Measurements from ENCODE around the gene GATAD1. TPM values are rescaled to one million over a fixed set of nuclear protein-coding genes. Genes with fewer than 3 reads are reported as not detected.
"Not testable (repeated sequence)": the region's sequence is repeated elsewhere in the genome, so short reads cannot be mapped to it uniquely, and the experiment has no call there.

Gene GATAD1
- polyA plus RNA-seq, 4 donors = 32.4 to 63.4 (median 40.3) TPM

DNA sequence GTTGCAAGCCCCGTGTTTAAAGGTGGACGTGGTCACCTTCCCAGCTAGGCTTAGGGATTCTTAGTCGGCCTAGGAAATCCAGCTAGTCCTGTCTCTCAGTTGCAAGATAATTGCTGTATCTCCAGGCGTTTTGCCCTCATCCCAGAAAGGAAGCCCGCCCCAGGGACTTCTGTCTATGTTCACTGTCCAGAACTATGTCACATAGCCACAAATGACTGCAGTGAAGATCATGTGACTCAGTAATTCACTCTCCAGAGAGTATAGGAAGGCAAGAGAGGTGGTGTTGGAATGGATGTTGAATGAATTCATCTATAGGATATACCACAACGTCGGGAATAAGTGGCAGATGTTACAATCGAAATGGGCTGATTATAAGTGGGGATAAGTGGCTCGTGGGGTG lies 30.8 kb downstream of the GATAD1 start:
- DNase-seq (ENCODE audit: low read depth in 4 of 4, low spot score in 3 of 4) = no peak

DNA sequence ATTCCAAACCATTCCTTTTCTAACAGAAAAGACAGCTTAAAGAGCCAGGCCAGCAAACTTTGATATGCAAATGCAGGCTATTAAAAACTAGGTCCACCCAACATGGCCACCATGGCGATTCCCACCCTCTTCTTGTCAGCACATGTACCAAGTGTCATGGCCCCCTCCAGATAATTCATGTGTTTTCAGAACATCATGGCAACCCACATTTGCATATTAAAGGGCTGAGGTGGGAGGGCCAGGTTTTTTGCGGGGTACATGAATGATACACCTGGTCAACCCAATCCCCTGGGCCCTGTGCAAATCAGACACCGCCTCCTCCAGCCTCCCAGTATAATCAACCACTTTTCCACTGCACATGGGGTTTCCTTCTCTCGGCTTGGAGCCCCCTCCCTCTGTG lies 31.4 kb downstream of the GATAD1 start:
- DNase-seq (ENCODE audit: low read depth in 4 of 4, low spot score in 3 of 4) = no peak

DNA sequence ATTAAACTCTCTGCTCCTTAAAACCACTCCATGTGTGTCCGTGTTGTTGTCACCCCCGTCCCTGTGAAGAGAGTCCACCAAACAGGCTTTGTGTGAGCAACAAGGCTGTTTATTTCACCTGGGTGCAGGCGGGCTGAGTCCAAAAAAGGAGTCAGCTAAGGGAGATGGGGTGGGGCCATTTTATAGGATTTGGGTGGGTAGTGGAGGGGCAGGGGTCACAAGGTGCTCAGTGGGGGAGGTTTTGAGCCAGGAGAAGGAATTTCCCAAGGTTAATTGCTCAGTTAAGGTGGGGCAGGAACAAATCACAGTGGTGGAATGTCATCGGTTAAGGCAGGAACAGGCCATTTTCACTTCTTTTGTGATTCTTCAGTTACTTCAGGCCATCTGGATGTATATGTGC lies 31.9 kb downstream of the GATAD1 start:
- DNase-seq (ENCODE audit: low read depth in 4 of 4, low spot score in 3 of 4) = not testable (repeated sequence)

DNA sequence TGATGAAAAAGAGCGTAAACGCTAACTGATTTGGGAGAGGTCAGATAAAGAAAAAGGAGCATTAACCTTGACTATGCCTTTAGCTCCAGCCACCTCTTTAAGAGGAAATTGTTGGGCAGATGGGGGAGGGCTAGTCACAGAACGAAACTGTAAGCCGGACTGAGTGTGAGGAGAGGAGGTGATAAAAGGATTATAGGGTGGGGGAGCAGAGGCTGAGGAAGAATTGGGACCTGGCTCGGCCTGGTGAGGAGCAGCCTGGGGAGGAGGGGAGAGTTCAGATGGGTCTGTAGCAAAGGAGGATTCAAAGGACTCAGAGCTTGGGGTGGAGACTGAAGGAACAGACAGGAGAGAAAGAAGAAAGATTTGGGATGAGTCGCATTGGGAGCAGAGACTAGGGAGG lies 36.3 kb downstream of the GATAD1 start:
- DNase-seq (ENCODE audit: low read depth in 4 of 4, low spot score in 3 of 4) = not testable (repeated sequence)

DNA sequence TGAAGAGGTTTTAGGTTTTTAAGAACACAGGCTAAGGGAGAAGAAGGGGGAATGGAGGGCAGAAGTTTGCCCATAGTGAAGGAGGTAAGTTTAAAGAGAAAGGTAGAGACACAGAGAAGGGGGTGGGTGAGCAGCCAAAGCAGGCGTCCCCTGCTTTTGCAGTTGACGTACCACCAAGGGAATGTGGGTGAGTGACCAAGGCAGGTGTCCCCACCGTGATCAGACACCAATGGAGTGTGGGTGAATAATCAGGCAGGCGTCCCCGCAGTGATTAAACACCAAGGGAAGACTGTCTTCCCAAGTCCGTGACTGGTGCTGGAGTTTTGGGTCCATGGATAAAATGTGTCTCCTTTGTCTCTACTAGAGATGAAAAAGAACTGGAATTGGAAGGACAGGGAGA lies 36.9 kb downstream of the GATAD1 start:
- DNase-seq (ENCODE audit: low read depth in 4 of 4, low spot score in 3 of 4) = not testable (repeated sequence)

DNA sequence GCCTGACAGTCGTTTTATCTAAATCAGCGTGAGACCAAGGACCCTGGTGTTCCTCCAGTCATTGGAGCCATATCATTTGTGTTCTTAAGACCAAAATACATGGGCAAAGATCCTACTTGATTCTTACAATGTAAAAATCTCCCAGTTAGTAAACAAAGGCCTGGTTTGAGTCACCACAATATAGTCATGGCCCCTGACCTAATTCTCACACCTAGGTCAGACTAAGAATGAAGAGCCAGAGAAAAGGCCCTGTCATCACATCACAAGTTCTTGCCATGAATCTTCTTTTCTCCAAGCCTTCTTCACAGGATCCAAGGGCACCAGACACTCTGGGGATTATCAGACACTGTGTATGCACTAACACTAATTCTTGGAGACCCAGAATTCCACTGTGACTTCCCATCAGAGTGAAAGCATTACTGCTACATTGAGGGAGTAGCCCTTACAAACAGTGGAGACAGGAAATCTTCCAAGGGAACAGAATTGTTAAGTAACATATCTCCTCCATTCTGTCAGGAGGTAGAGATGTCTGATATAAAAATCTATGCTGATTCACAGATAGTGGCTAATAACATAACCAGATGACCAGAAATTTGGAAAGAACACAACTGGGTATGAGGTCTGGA lies 38.1 kb downstream of the GATAD1 start:
- no peak for DNase-seq (ENCODE audit: low read depth in 4 of 4, low spot score in 3 of 4)

DNA sequence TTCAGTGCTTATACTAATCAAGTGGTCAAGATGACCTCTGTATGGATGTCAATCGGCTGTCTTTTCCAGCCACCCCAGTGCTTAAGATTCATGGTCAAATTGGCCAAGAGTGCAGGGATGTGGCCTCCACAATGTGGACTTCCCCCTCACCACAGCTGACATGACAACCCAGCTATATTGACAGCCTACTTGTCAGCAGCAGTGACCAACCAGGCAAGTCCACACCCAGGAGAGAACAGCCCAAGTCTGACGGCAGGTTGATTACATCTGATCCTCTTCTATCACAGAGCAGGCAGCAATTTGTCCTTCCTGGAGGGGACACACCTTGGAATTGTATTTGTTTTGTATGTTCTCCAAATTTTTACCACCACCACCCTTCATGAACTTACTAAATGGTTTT lies 38.7 kb downstream of the GATAD1 start:
- no peak for DNase-seq (ENCODE audit: low read depth in 4 of 4, low spot score in 3 of 4)

DNA sequence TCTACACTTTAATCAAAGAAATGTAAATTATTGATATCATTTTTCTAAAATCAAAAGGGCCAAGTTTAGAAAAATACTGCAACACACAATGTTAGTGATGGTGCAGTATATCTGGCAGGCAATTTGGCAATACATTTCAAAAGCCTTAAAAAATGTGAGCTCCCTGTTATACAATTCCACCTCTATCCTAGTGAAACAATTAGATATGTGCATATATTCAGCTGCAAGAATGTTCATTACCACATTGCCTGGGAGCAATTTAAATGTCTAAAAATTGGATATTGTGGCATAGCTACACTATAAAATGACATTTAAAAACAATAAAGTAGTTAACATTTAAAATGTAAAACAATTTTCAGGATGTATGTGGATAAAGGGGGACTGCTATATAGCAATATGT lies 40.5 kb downstream of the GATAD1 start:
- DNase-seq (ENCODE audit: low read depth in 4 of 4, low spot score in 3 of 4) = no peak

DNA sequence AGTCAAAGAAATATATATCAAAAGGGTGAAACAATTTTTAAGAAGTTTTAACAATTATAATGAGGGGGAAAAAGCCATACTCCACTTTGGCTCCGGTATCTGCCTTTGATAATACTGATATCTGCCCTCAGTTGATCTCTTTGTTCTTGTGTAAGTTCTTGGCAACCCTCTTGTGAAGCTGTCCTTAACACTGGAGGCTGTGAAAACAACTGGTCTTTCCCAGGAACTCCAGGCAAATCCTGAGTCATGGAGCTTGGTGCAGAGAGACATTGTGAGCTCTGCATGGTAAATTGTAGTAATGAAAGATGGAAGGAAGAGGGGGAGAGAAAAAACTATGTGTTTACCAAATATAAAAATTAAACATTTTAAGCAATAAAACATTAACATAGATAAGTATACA lies 42.4 kb downstream of the GATAD1 start:
- no peak for DNase-seq (ENCODE audit: low read depth in 4 of 4, low spot score in 3 of 4)

DNA sequence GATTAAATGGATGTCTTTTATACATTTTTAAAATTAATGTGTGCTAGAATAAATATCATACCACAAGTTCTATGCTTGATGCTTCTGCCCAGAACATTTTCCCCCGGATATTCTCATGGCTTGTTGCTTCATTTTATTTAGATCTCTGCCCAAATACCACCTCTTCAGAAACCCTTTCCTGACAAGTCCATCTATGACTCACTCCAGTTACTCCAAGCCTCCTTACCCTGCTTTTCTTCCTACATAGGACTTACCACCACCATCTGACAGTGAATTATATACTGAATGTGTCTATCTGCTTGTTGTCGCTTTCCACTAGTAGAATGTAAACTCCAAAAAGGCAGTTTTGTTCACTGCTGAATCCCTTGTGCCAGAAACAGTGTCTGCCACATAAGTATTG lies 49.6 kb downstream of the GATAD1 start:
- DNase-seq (ENCODE audit: low read depth in 4 of 4, low spot score in 3 of 4) = no peak

DNA sequence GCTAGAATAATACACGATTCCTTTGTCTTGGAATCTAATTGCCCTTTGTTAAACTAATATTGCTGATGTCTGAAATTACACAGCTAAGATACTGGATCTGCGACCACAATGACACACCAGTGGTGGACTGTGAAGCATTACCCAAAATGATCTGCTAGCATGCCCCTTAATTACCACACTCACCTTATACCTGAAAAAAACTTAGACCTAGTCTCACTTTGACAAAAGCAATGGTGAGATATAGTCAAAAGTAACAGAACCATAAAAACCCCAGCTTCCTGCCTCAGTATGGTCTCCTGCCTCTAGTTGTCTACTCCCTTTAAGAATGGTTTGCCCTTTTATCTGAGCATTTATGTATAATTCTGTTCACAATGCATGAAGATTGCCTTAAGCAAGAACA lies 51.3 kb downstream of the GATAD1 start:
- no peak for DNase-seq (ENCODE audit: low read depth in 4 of 4, low spot score in 3 of 4)

DNA sequence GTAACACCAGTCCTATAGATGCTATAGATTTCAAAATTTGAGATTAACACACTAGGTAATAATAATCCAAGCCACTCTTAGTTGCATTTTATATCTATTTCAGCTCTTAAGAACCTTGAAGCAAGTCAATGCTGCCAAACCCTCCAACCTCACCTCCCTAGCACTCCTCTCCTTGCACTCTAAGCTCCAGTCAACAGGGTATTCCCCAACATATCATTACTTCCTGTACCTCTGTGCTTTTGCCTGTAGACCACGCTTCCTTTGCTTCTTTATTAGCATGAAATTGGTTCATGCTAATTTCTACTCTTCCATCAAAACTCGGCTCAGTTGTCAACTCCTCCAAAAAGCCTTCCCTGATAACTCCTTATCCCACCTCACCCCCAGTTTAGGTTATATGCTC lies 56.5 kb downstream of the GATAD1 start:
- DNase-seq (ENCODE audit: low read depth in 4 of 4, low spot score in 3 of 4) = no peak

DNA sequence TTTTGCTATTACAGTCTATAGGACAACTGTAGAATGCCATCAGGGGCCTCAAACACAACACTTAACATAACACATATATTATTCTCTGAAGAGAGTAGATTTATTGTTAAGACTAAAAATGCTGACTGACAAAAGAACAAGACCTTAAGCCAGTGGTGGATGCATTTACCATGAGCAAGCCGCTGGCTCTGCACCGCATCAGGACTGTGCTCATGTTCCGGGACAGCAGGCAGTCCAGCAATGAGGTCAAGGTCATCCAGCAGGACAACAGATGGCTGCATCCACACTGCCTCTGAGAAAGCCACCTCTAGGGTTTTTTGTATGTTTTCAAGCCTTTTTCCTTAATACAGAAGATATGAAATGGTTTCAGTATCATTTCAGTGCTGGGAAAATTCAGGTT lies 57.3 kb downstream of the GATAD1 start:
- DNase-seq (ENCODE audit: low read depth in 4 of 4, low spot score in 3 of 4) = no peak

DNA sequence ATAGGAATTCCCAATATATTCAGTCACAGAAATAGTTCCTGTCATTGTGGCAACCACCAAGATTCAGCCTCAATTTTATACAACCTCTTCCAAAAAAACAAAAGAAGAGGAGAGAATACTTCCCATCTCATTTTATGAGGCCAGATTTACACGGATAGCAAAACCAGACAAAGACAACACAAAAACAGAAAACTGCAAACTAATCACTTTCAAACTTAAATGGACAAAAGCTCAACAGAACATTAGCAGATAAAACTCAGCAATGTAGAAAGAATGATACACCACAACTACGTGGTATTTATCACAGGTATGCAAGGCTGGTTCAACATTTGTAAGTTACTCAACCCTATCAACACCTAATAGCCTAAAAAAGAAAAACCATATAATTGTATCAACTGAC lies 59.1 kb downstream of the GATAD1 start:
- DNase-seq (ENCODE audit: low read depth in 4 of 4, low spot score in 3 of 4) = no peak

DNA sequence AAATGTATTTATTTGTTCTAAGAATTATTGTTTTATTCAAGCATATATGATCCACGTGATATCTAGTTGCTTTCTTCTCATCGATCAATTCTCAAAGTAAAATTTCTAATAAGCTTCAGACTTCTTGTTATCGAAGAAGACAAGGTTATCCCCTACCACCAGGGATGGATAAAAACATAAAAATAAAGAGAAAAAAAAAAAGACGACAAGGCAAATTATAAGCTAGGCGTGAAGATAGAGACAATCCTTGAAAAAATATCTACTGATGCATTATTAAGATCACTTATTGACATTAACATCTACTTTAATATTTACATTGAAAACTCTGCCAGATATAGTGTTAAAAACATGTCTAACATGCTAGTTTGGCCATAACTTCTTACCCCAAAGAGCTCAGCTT lies 61.7 kb downstream of the GATAD1 start:
- no peak for DNase-seq (ENCODE audit: low read depth in 4 of 4, low spot score in 3 of 4)

Other genes starting within 250 kb of the GATAD1 start
- 10 to 100 TPM; 41.9 to 57.2 (median 44.3) TPM for gene KRIT1, start 201.6 kb upstream of the GATAD1 start, polyA plus RNA-seq (ENCODE audit: insufficient read length in 4 of 4)
- gene ANKIB1, start 201.5 kb upstream of the GATAD1 start, polyA plus RNA-seq (ENCODE audit: insufficient read length in 4 of 4) = 10 to 100 TPM; 40.6 to 51.8 (median 44.8) TPM
- 1 to 10 TPM in 2 of 4 donors, under 1 TPM in 2; 0.44 to 2.1 (median 0.80) TPM for gene ERVW-1, start 30.5 kb downstream of the GATAD1 start, polyA plus RNA-seq (ENCODE audit: insufficient read length in 4 of 4)
- 10 to 100 TPM; 23.2 to 51.8 (median 37.6) TPM for gene PEX1, start 81.0 kb downstream of the GATAD1 start, polyA plus RNA-seq (ENCODE audit: insufficient read length in 4 of 4)
- 10 to 100 TPM; 17.0 to 21.7 (median 18.1) TPM for gene RBM48, start 81.3 kb downstream of the GATAD1 start, polyA plus RNA-seq (ENCODE audit: insufficient read length in 4 of 4)
- gene FAM133B, start 142.9 kb downstream of the GATAD1 start, polyA plus RNA-seq (ENCODE audit: insufficient read length in 4 of 4) = 10 to 100 TPM; 33.1 to 58.4 (median 42.4) TPM